Loucy (cell line): ENCODE results near the gene KRTAP10-1.

Source experiments
- H2AFZ ChIP-seq: fragments of 200-600 bp; sonication (generic); 2 replicates; pipeline ENCODE4 v1.6.0; 2016; ENCODE audit warnings: antibody characterized with exemption, mild to moderate bottlenecking, low read length, moderate library complexity
- H3F3A ChIP-seq: fragments of 200-600 bp; 2 replicates; pipeline ENCODE4 v1.6.0; 2016; ENCODE audit warnings: antibody characterized with exemption, low read depth, mild to moderate bottlenecking
- H3K27me3 ChIP-seq: fragments of 200-600 bp; sonication (generic); 2 replicates; pipeline ENCODE4 v1.6.1; 2014; ENCODE audit warnings: low read length, mild to moderate bottlenecking; ENCODE audit not compliant: insufficient read depth, poor library complexity, severe bottlenecking
- H3K36me3 ChIP-seq: fragments of 200-600 bp; sonication (generic); 2 replicates; pipeline ENCODE4 v1.6.1; 2016; ENCODE audit warnings: low read length; ENCODE audit not compliant: insufficient read depth
- H3K4me1 ChIP-seq: fragments of 200-600 bp; sonication (generic); 2 replicates; pipeline ENCODE4 v1.5.1; 2014; ENCODE audit warnings: low read length, mild to moderate bottlenecking; ENCODE audit not compliant: insufficient read depth, poor library complexity, severe bottlenecking
- H3K4me2 ChIP-seq: fragments of 200-600 bp; sonication (generic); 2 replicates; pipeline ENCODE4 v1.6.0; 2014; ENCODE audit warnings: antibody characterized with exemption, low read length, low read depth, mild to moderate bottlenecking; ENCODE audit not compliant: poor library complexity, severe bottlenecking
- H3K4me3 ChIP-seq: fragments of 200-600 bp; sonication (generic); 2 replicates; pipeline ENCODE4 v1.5.1; 2014; ENCODE audit warnings: low read length, mild to moderate bottlenecking, mixed read lengths; ENCODE audit not compliant: poor library complexity, severe bottlenecking
- H3K79me2 ChIP-seq: fragments of 200-600 bp; sonication (generic); 2 replicates; pipeline ENCODE4 v1.6.1; 2014; ENCODE audit warnings: low read length; ENCODE audit not compliant: insufficient read depth
- H3K9ac ChIP-seq: fragments of 200-600 bp; sonication (generic); 2 replicates; pipeline ENCODE4 v1.6.0; 2014; ENCODE audit warnings: mild to moderate bottlenecking, low read depth, low read length, moderate library complexity; ENCODE audit not compliant: poor library complexity, severe bottlenecking
- H3K9me2 ChIP-seq: fragments of 200-600 bp; sonication (generic); replicated peaks from 2 replicates; pipeline ENCODE4 v1.6.1; 2016; ENCODE audit warnings: low read depth, low read length, mixed read lengths
- H3K9me3 ChIP-seq: fragments of 200-600 bp; sonication (generic); 2 replicates; pipeline ENCODE4 v1.6.1; 2014; ENCODE audit warnings: mild to moderate bottlenecking, antibody characterized with exemption, low read length, low read depth; ENCODE audit not compliant: insufficient read depth
- H4K20me1 ChIP-seq: fragments of 200-600 bp; sonication (generic); 2 replicates; pipeline ENCODE4 v1.6.0; 2014; ENCODE audit warnings: antibody characterized with exemption, low read length, mild to moderate bottlenecking; ENCODE audit not compliant: insufficient read depth, poor library complexity, severe bottlenecking
- CTCF ChIP-seq: fragments of 200-600 bp; sonication (generic); conservative IDR thresholded peaks from 2 replicates; pipeline ENCODE4 v1.5.1; 2014; ENCODE audit warnings: mild to moderate bottlenecking, antibody characterized with exemption, low read length
- EZH2phosphoT487 ChIP-seq: fragments of 200-600 bp; IDR thresholded peaks from 2 replicates; pipeline ENCODE4 v1.6.1; 2018; ENCODE audit warnings: antibody characterized with exemption, mild to moderate bottlenecking, moderate library complexity, borderline replicate concordance

KRTAP10-1 gene

GRCh38 chr21:44522753-44523204 lies 17.2 kb downstream of the KRTAP10-1 start:
- Histone ChIP-seq H3K9me2 (no peaks in the 10 kb centered on the region), H3K9ac (no peak overlapping the region), H3K4me1 (no peaks in the 10 kb centered on the region), H3K27me3 (no peaks in the 10 kb centered on the region), H2AFZ (no peak overlapping the region), H3K4me3 (no peak overlapping the region), H3F3A (no peaks in the 10 kb centered on the region), H3K79me2 (no peaks in the 10 kb centered on the region), H3K9me3 (peaks cover 11% of the 10 kb centered on the region; the same call in 1 of the 2 replicates), H3K4me2 (no peak overlapping the region), H4K20me1 (no peaks in the 10 kb centered on the region), H3K36me3 (no peaks in the 10 kb centered on the region)
- TF ChIP-seq CTCF = no peak
- no peak for TF ChIP-seq EZH2phosphoT487

GRCh38 chr21:44521928-44522752 lies 17.9 kb downstream of the KRTAP10-1 start:
- H3K27me3 ChIP-seq = no peaks in the 10 kb centered on the region
- no peaks in the 10 kb centered on the region for H3K79me2 ChIP-seq
- H4K20me1 ChIP-seq = no peaks in the 10 kb centered on the region
- no peaks in the 10 kb centered on the region for H3F3A ChIP-seq
- no peak overlapping the region for H3K4me3 ChIP-seq
- no peak overlapping the region for H3K9ac ChIP-seq
- no peak overlapping the region for H3K4me2 ChIP-seq
- H3K9me2 ChIP-seq = no peaks in the 10 kb centered on the region
- no peaks in the 10 kb centered on the region for H3K36me3 ChIP-seq
- no peak overlapping the region for H2AFZ ChIP-seq
- H3K9me3 ChIP-seq = peaks cover 11% of the 10 kb centered on the region; the same call in 1 of the 2 replicates
- TF ChIP-seq CTCF = no peak
- TF ChIP-seq EZH2phosphoT487 = no peak
- H3K4me1 ChIP-seq = no peaks in the 10 kb centered on the region

- H3K4me2 ChIP-seq = no peak overlapping the region
- H2AFZ ChIP-seq = no peak overlapping the region
- no peaks in the 10 kb centered on the region for H3K79me2 ChIP-seq
- H3K9ac ChIP-seq = no peak overlapping the region
- no peaks in the 10 kb centered on the region for H3F3A ChIP-seq
- no peak for TF ChIP-seq EZH2phosphoT487
- no peak for TF ChIP-seq CTCF
- H3K4me1 ChIP-seq = no peaks in the 10 kb centered on the region
- H4K20me1 ChIP-seq = no peaks in the 10 kb centered on the region
- H3K4me3 ChIP-seq = no peak overlapping the region
- peaks cover 11% of the 10 kb centered on the region; the same call in 1 of the 2 replicates for H3K9me3 ChIP-seq
- no peaks in the 10 kb centered on the region for H3K36me3 ChIP-seq
- H3K9me2 ChIP-seq = no peaks in the 10 kb centered on the region
- H3K27me3 ChIP-seq = no peaks in the 10 kb centered on the region
Measured at GRCh38 chr21:44521301-44521927, 18.6 kb downstream of the KRTAP10-1 start.
